PC-9 (cell line): ENCODE data around the gene FARP1. TPM values are rescaled to one million over a fixed set of nuclear protein-coding genes. Genes with fewer than 3 reads are reported as not detected.
A peak's percentile ranks its signal among the peaks of the same experiment; 100 is the strongest.

Experiments
- BruUV-seq: library from RNA; stranded (reverse); fragments of 400-500 nt; replicated peaks from 2 replicates; lab custom pipeline; 2021; lab: Mats Ljungman, UMichigan
- CTCF ChIA-PET: fragments of 300-600 bp; sonication (Branson Sonifier 250); formaldehyde crosslinking; loops from one replicate; lab custom pipeline; 2022; ENCODE audit warnings: antibody characterized with exemption; lab: Charles Lee
- POLR2A ChIA-PET: fragments of 300-600 bp; sonication (Branson Sonifier 250); formaldehyde crosslinking; loops from one replicate; lab custom pipeline; 2022; ENCODE audit warnings: antibody characterized with exemption; ENCODE audit not compliant: unreplicated experiment; lab: Charles Lee
- DNase-seq, 2 experiments: peaks; one replicate each; pipeline versions ENCODE4 v3.0.0 to v3.0.0-alpha.2; 2015 to 2022; ENCODE audit warnings: mixed read lengths in 1 of 2
- H2AFZ ChIP-seq: fragments of 200-600 bp; sonication (generic); 2 replicates; pipeline ENCODE4 v1.8.1; 2017; ENCODE audit warnings: antibody characterized with exemption
- H3F3A ChIP-seq: fragments of 200-600 bp; sonication (generic); 2 replicates; pipeline ENCODE4 v1.8.1; 2017; ENCODE audit warnings: antibody characterized with exemption, mild to moderate bottlenecking, low read depth; ENCODE audit not compliant: insufficient read depth
- H3K27ac ChIP-seq: fragments of 200-600 bp; sonication (generic); 2 replicates; pipeline ENCODE4 v1.6.1; 2016; ENCODE audit warnings: mixed run types
- H3K27me3 ChIP-seq: fragments of 200-600 bp; sonication (generic); 2 replicates; pipeline ENCODE4 v1.6.1; 2016; ENCODE audit warnings: low read depth, mixed run types; ENCODE audit not compliant: insufficient read depth
- H3K36me3 ChIP-seq: fragments of 200-600 bp; sonication (generic); 2 replicates; pipeline ENCODE4 v1.6.1; 2016; ENCODE audit warnings: low read depth, mixed run types
- H3K4me1 ChIP-seq: fragments of 200-600 bp; sonication (generic); replicated peaks from 2 replicates; pipeline ENCODE4 v1.6.1; 2016; ENCODE audit warnings: mixed run types; ENCODE audit not compliant: insufficient read depth
- H3K4me2 ChIP-seq: fragments of 200-600 bp; sonication (generic); 2 replicates; pipeline ENCODE4 v1.6.1; 2017; ENCODE audit warnings: mixed run types
- H3K4me3 ChIP-seq: fragments of 200-600 bp; sonication (generic); 2 replicates; pipeline ENCODE4 v1.6.1; 2016; ENCODE audit warnings: mixed run types
- H3K79me2 ChIP-seq: fragments of 200-600 bp; sonication (generic); 2 replicates; pipeline ENCODE4 v1.6.1; 2017; ENCODE audit warnings: low read depth, mixed run types
- H3K9me2 ChIP-seq: fragments of 200-600 bp; sonication (generic); 2 replicates; pipeline ENCODE4 v1.8.1; 2017; ENCODE audit warnings: mild to moderate bottlenecking; ENCODE audit not compliant: insufficient read depth
- H3K9me3 ChIP-seq: fragments of 200-600 bp; sonication (generic); 2 replicates; pipeline ENCODE4 v1.8.1; 2016; ENCODE audit warnings: low read depth; ENCODE audit not compliant: insufficient read depth
- H4K20me1 ChIP-seq: fragments of 200-600 bp; sonication (generic); 2 replicates; pipeline ENCODE4 v1.8.1; 2017; ENCODE audit not compliant: insufficient read depth
- CTCF ChIP-seq: fragments of 200-600 bp; sonication (generic); conservative IDR thresholded peaks from 2 replicates; pipeline ENCODE4 v1.6.1; 2017; ENCODE audit warnings: mixed run types, antibody characterized with exemption, mild to moderate bottlenecking, moderate library complexity
- EZH2 ChIP-seq: fragments of 200-600 bp; sonication (generic); IDR thresholded peaks from 2 replicates; pipeline ENCODE4 v1.8.0; 2017; ENCODE audit warnings: antibody characterized with exemption, low read depth
- intact Hi-C: fragments of 100-400 bp; cut with micrococcal nuclease; formaldehyde crosslinking; loops from one replicate; pipeline ENCODE4 v1.10.0; 2022; ENCODE audit not compliant: unreplicated experiment
- total RNA-seq: library from RNA; stranded (reverse); gene quantifications from 2 replicates; pipeline ENCODE4 v1.2.3, GENCODE V29; 2021

The FARP1 gene
- total RNA-seq, 1 experiment from 2014 or later: 62.1 TPM

- Histone ChIP-seq H2AFZ (no peak overlapping the region), H3K9me3 (no peaks in the 10 kb centered on the region), H3K4me3 (no peak overlapping the region), H3K4me1 (peaks cover 6% of the 10 kb centered on the region), H4K20me1 (no peaks in the 10 kb centered on the region), H3K9me2 (no peaks in the 10 kb centered on the region), H3K4me2 (no peak overlapping the region), H3K27me3 (no peaks in the 10 kb centered on the region), H3F3A (no peaks in the 10 kb centered on the region), H3K27ac (no peak overlapping the region), H3K79me2 (no peaks in the 10 kb centered on the region), H3K36me3 (no peaks in the 10 kb centered on the region)
- intact Hi-C loops: no loop called here
- no TSS peak for BruUV-seq
- ChIA-PET CTCF (no interaction called here), POLR2A (no interaction called here)
- no peak for TF ChIP-seq EZH2
- no peak for TF ChIP-seq CTCF
- peak; percentile 6 to 7 for DNase-seq
Observed at GRCh38 chr13:98349731-98350305, 206.9 kb downstream of the FARP1 start.

- TF ChIP-seq EZH2: no peak
- Histone ChIP-seq H3K27me3 (no peaks in the 10 kb centered on the region), H3K4me3 (no peak overlapping the region), H3K27ac (no peak overlapping the region), H4K20me1 (no peaks in the 10 kb centered on the region), H3K36me3 (no peaks in the 10 kb centered on the region), H3F3A (no peaks in the 10 kb centered on the region), H3K9me3 (no peaks in the 10 kb centered on the region), H3K4me2 (no peak overlapping the region), H3K79me2 (no peaks in the 10 kb centered on the region; the same call in 1 of the 2 replicates), H3K4me1 (peaks cover 6% of the 10 kb centered on the region), H2AFZ (no peak overlapping the region), H3K9me2 (no peaks in the 10 kb centered on the region)
- POLR2A ChIA-PET: no interaction called here
- DNase-seq: no peak
- BruUV-seq: no TSS peak
- CTCF ChIA-PET: no interaction called here
- intact Hi-C loops: no loop called here
Observed at GRCh38 chr13:98350746-98351330, 207.9 kb downstream of the FARP1 start.

- Histone ChIP-seq H3K27ac (no peak overlapping the region), H4K20me1 (no peaks in the 10 kb centered on the region), H3K79me2 (no peaks in the 10 kb centered on the region; the same call in 1 of the 2 replicates), H3K9me2 (no peaks in the 10 kb centered on the region), H3K4me3 (no peak overlapping the region), H3K36me3 (no peaks in the 10 kb centered on the region), H3K4me2 (no peak overlapping the region), H3K4me1 (peaks cover 6% of the 10 kb centered on the region), H3K27me3 (no peaks in the 10 kb centered on the region), H3K9me3 (no peaks in the 10 kb centered on the region), H2AFZ (no peak overlapping the region), H3F3A (no peaks in the 10 kb centered on the region)
- intact Hi-C loops: no loop called here
- TF ChIP-seq CTCF: no peak
- TF ChIP-seq EZH2: no peak
- CTCF ChIA-PET: no interaction called here
- peak in 1 of 2 experiments; percentile 16 for DNase-seq
- BruUV-seq: no TSS peak
- POLR2A ChIA-PET: no interaction called here
Observed at GRCh38 chr13:98351636-98352035, 208.7 kb downstream of the FARP1 start.
